ENCODE data around the gene PCNT. TPM values are rescaled to one million over a fixed set of nuclear protein-coding genes. Genes with fewer than 3 reads are reported as not detected.

PCNT gene
- total and polyA plus RNA-seq, 2 of the 8 experiments (the other 6 are each of a cell fraction or from before 2014, with no cell fraction given), result 9.9 to 45.1 TPM

DNA sequence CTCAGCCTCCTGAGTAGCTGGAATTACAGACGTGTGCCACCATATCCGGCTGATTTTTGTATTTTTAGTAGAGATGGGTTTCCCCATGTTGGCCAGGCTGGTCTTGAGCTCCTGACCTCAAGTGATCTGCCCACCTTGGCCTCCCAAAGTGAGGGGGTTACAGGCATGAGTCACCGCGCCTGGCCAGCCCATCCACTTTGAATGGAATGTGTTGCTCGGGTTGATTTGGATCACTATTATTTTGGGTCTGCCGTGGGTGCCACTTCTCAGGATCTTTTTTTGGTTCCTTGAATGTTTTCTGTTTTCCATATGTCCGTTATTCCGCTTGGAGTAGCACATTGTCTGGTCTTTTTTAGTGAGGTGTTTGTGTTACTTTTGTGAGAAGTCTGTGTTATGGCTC lies 17.0 kb downstream of the PCNT start:
- Histone ChIP-seq H3K4me1 (replicated peaks in 1 of 4; ENCODE audit: control insufficient read depth in 3 of 4, insufficient read depth in 4 of 4, low read length in 3 of 4) (no peaks in the 10 kb centered on the region), H3K23ac (ENCODE audit: insufficient read length) (no peak overlapping the region), H2BK120ac (replicated peaks; ENCODE audit: low read depth, low read length) (no peak overlapping the region), H2BK5ac (ENCODE audit: low read depth, low read length) (no peak overlapping the region), H3K18ac (ENCODE audit: extremely low read depth, low read length) (no peak overlapping the region), H3K79me1 (ENCODE audit: low read depth, low read length) (peaks cover 3% of the 10 kb centered on the region), H3K56ac (replicated peaks; ENCODE audit: insufficient read length, low read depth, low read length) (no peak overlapping the region), H2AFZ (ENCODE audit: low read length) (no peak overlapping the region), H2AK5ac (ENCODE audit: low read depth, low read length) (no peak overlapping the region), H3K14ac (ENCODE audit: insufficient read length) (no peak overlapping the region), H3K4ac (replicated peaks; ENCODE audit: insufficient read length, low read depth, low read length) (no peak overlapping the region), H2BK20ac (ENCODE audit: low read length) (no peak overlapping the region), H2BK12ac (ENCODE audit: low read depth, low read length) (no peak overlapping the region), H3K27ac (ENCODE audit: low read depth, low read length) (no peak overlapping the region), H3K36me3 (ENCODE audit: control insufficient read depth in 2 of 4, insufficient read depth in 4 of 4, low read length in 3 of 4) (peaks cover 9 to 36% (median 12%) of the 10 kb centered on the region in 4 experiments; a peak in 6 of 8 replicates), H3K23me2 (ENCODE audit: low read depth, low read length) (no peaks in the 10 kb centered on the region), H4K5ac (ENCODE audit: insufficient read length, low read depth, low read length) (no peak overlapping the region), H4K91ac (replicated peaks; ENCODE audit: insufficient read length, low read length) (no peak overlapping the region), H3K27me3 (replicated peaks in 1 of 4; ENCODE audit: control insufficient read depth in 3 of 4, extremely low read depth in 1 of 4, insufficient read depth in 3 of 4, low read length in 3 of 4) (no peaks in the 10 kb centered on the region), H4K20me1 (replicated peaks in 1 of 2; ENCODE audit: control insufficient read depth in 1 of 2, insufficient read depth in 2 of 2, low read length in 2 of 2) (peaks cover 3 to 6% of the 10 kb centered on the region in 2 experiments), H2BK15ac (ENCODE audit: low read length) (no peak overlapping the region), H3K9ac (replicated peaks in 1 of 4; ENCODE audit: extremely low read depth in 1 of 4, low read depth in 3 of 4, low read length in 3 of 4) (no peak overlapping the region), H4K8ac (ENCODE audit: extremely low read depth, insufficient read depth, low read length) (no peak overlapping the region), H3K9me3 (ENCODE audit: insufficient read depth in 2 of 2, low read depth in 1 of 2, low read length in 1 of 2) (no peaks in the 10 kb centered on the region), H3K79me2 (ENCODE audit: control insufficient read depth in 1 of 2, insufficient read depth in 2 of 2, low read length in 2 of 2) (peaks cover 0 to 33% of the 10 kb centered on the region in 2 experiments; a peak in 2 of 4 replicates), H3K4me2 (ENCODE audit: insufficient read depth in 1 of 2, low read depth in 2 of 2, low read length in 2 of 2) (no peak overlapping the region), H3K4me3 (ENCODE audit: extremely low read depth in 1 of 4, insufficient read depth in 2 of 4, low read depth in 3 of 4, low read length in 4 of 4) (no peak overlapping the region)
- ChIA-PET CTCF (ENCODE audit: partially characterized antibody) (no interaction called here), POLR2A (ENCODE audit: partially characterized antibody) (interaction anchor here (1.5 kb wide), 1 partner anchor 15 kb away, joined by 5 read pairs; a partner anchor contains a TSS)
- no peak for TF ChIP-seq CBX5 (IDR thresholded peaks at IDR 0.05; ENCODE audit: low read depth, low read length)
- TF ChIP-seq SP1 (IDR thresholded peaks at IDR 0.05; ENCODE audit: low read depth, low read length), result no peak
- TF ChIP-seq TAF7 (optimal IDR thresholded peaks at IDR 0.05; ENCODE audit: borderline replicate concordance, low read depth, low read length), result no peak
- TF ChIP-seq ASH2L (IDR thresholded peaks at IDR 0.05; ENCODE audit: low read length), result no peak
- no peak for TF ChIP-seq KDM5A (IDR thresholded peaks at IDR 0.05; ENCODE audit: low read length)
- TF ChIP-seq CBX8 (IDR thresholded peaks at IDR 0.05; ENCODE audit: borderline replicate concordance, low read depth, low read length), result no peak
- no peak for TF ChIP-seq TBP (IDR thresholded peaks at IDR 0.05; ENCODE audit: low read depth, low read length)
- TF ChIP-seq EP300 (IDR thresholded peaks at IDR 0.05; ENCODE audit: borderline replicate concordance in 1 of 2, low read depth in 2 of 2, low read length in 2 of 2), result no peak
- TF ChIP-seq CEBPB (IDR thresholded peaks at IDR 0.05; ENCODE audit: low read depth, low read length), result no peak
- no peak for TF ChIP-seq RNF2 (IDR thresholded peaks at IDR 0.05; ENCODE audit: borderline replicate concordance, low read depth, low read length, missing control alignments, poor library complexity, severe bottlenecking)
- TF ChIP-seq NRF1 (IDR thresholded peaks at IDR 0.05; ENCODE audit: low read depth, low read length), result no peak
- no peak for TF ChIP-seq POLR2AphosphoS5 (IDR thresholded peaks at IDR 0.05; ENCODE audit: low read depth, low read length)
- WGBS, 2 experiments (ENCODE audit: extremely low coverage in 1 of 2, insufficient coverage in 1 of 2, insufficient read length in 1 of 2, insufficient replicate concordance in 2 of 2, low coverage in 1 of 2, low lambda C conversion rate in 2 of 2, missing lambda C conversion rate in 1 of 2), result 96% methylated on average over 8 of the region's 8 CpGs; no CpG with 5 or more reads in 1 of the 2 experiments
- no peak for FAIRE-seq
- no peak for DNase-seq (ENCODE audit: low read depth in 1 of 2, low spot score in 2 of 2)
